ENCODE results near the gene FDXR. TPM values are rescaled to one million over a fixed set of nuclear protein-coding genes. Genes with fewer than 3 reads are reported as not detected.

FDXR gene
- total and polyA plus RNA-seq, 2 donors (not counting 1 experiment from before 2014, with no cell fraction given), result 4.6 to 7.0 TPM

DNA sequence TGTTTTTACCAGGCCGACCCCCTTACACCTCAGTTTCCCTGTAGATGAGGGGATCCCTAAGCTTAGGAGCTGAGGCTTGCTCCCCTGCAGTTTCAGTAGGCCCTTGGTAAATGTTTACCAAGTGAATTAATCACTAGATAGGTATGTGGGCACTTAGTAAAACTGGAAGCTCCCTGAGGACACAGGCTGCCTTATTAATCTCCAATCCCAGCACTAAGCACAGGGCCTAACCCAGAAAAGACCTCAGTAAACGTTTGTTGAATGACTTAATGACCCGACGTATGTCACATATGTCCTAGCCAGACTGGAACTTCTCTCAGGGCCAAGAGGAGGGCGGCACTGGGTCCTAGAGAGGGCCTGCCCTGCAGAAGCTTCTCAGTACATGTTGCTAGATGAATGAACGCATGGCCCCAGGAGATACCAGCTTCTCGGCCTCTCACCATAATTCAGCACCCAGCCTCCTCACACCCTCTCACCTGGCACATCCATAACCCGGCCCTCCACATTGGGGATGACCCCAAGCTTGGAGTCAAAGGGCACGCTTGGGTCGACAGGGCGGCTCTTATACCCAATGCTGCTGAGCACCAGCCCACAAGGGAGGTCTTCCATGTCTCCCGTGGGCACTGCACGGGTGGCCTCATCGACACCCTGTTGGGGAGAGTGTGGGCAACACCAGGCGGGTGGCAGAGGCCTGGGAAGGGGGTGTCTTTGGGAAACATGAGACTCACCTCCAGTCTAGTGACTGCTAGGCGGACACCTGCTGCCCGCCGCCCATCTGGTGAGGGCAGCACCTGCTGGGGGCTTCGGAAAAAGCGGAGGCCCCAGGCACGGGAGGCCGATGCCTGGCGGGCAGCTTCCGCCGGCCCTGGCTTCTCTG is 9.1 kb downstream of the FDXR start:
- H3K4me3 ChIP-seq (ENCODE audit: control extremely low read depth in 1 of 5, extremely low read depth in 1 of 5, insufficient read depth in 1 of 5, low read depth in 2 of 5, low read length in 4 of 5), result no peak overlapping the region
- no peak overlapping the region for H3K27ac Mint-ChIP-seq

More for the DNA sequence above, 9.1 kb downstream of the FDXR start:
- no peaks in the 10 kb centered on the region for H3K79me2 ChIP-seq (ENCODE audit: control insufficient read depth, insufficient read depth, low read length)
- no peak overlapping the region for H3K9ac ChIP-seq (ENCODE audit: low read length)
- peak overlapping the region; percentile 48 for H3K4me3 Mint-ChIP-seq
- peaks cover 0 to 18% (median 0%) of the 10 kb centered on the region in 3 donors for H3K9me3 ChIP-seq (ENCODE audit: control extremely low read depth in 1 of 3, control insufficient read depth in 2 of 3, insufficient read depth in 1 of 3, low read length in 2 of 3)
- peaks cover 23% of the 10 kb centered on the region for H3K27me3 Mint-ChIP-seq
- no peak overlapping the region for H3K27ac ChIP-seq (ENCODE audit: low read length in 2 of 2)
- no peak for DNase-seq
- CTCF ChIA-PET, result interaction anchor here (1.5 to 12.3 kb wide), 10 partner anchors 9 to 297 kb away, joined by 5 to 181 read pairs (median 26); partner anchors contain the start of genes FDXR and RAB37
- no peak for TF ChIP-seq EZH2 (IDR thresholded peaks at IDR 0.05; ENCODE audit: borderline replicate concordance, insufficient read depth, low read depth, low read length, poor library complexity, severe bottlenecking)
- TF ChIP-seq, protein P1, sequence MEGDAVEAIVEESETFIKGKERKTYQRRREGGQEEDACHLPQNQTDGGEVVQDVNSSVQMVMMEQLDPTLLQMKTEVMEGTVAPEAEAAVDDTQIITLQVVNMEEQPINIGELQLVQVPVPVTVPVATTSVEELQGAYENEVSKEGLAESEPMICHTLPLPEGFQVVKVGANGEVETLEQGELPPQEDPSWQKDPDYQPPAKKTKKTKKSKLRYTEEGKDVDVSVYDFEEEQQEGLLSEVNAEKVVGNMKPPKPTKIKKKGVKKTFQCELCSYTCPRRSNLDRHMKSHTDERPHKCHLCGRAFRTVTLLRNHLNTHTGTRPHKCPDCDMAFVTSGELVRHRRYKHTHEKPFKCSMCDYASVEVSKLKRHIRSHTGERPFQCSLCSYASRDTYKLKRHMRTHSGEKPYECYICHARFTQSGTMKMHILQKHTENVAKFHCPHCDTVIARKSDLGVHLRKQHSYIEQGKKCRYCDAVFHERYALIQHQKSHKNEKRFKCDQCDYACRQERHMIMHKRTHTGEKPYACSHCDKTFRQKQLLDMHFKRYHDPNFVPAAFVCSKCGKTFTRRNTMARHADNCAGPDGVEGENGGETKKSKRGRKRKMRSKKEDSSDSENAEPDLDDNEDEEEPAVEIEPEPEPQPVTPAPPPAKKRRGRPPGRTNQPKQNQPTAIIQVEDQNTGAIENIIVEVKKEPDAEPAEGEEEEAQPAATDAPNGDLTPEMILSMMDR (IDR thresholded peaks at IDR 0.05), result no peak
- ATAC-seq (ENCODE audit: low read depth), result no peak
- H2AFZ ChIP-seq (ENCODE audit: insufficient read depth, low read depth, low read length, poor library complexity, severe bottlenecking), result no peak overlapping the region
- POLR2A ChIA-PET, result no interaction called here
- H4K20me1 ChIP-seq (ENCODE audit: control insufficient read depth, insufficient read depth, low read length, poor library complexity, severe bottlenecking), result peaks cover 9% of the 10 kb centered on the region
- H3K4me1 Mint-ChIP-seq, result peaks cover 24% of the 10 kb centered on the region
- WGBS (ENCODE audit: insufficient coverage), result 96% methylated on average over 25 of the region's 25 CpGs
- H3K4me1 ChIP-seq (ENCODE audit: control insufficient read depth in 2 of 2, insufficient read depth in 2 of 2, low read length in 2 of 2), result peaks cover 32 to 33% of the 10 kb centered on the region in 2 donors
- peaks cover 0 to 48% (median 20%) of the 10 kb centered on the region in 4 experiments for H3K27me3 ChIP-seq (replicated peaks in 1 of 4; ENCODE audit: control extremely low read depth in 1 of 4, control insufficient read depth in 3 of 4, insufficient read depth in 4 of 4, low read length in 3 of 4)
- H3K36me3 ChIP-seq (replicated peaks in 1 of 2; ENCODE audit: control extremely low read depth in 1 of 2, control insufficient read depth in 1 of 2, extremely low read depth in 1 of 2, insufficient read depth in 2 of 2, low read length in 1 of 2), result no peaks in the 10 kb centered on the region
- no peaks in the 10 kb centered on the region for H3K9me3 Mint-ChIP-seq (ENCODE audit: insufficient read depth)
- intact Hi-C loops (cut with micrococcal nuclease), result loop anchor here (5.0 kb wide), 1 partner anchor 296 kb away; the partner anchor contains the start of gene CD300H
- no peak overlapping the region for H3K4me2 ChIP-seq (replicated peaks; ENCODE audit: low read depth, low read length, poor library complexity, severe bottlenecking)
